Right renal pelvis (tissue), 4 donors: ENCODE results near the gene RWDD4. TPM values are rescaled to one million over a fixed set of nuclear protein-coding genes. Genes with fewer than 3 reads are reported as not detected.

Experiments
- DNase-seq, 4 donors: peaks; one replicate each; pipeline ENCODE4 v3.0.0-alpha.2; 2013; ENCODE audit warnings: low read depth in 4 of 4, low spot score in 3 of 4, missing footprints in 1 of 4
- polyA plus RNA-seq, 4 donors: library from polyadenylated mRNA; unstranded; fragments of 120-200 nt; gene quantifications; one replicate each; pipeline ENCODE4 v1.2.1, GENCODE V29; 2013; ENCODE audit not compliant: insufficient read length in 4 of 4

The RWDD4 gene
- polyA plus RNA-seq, 4 donors, result 37.2 to 45.1 (median 44.8) TPM

DNA sequence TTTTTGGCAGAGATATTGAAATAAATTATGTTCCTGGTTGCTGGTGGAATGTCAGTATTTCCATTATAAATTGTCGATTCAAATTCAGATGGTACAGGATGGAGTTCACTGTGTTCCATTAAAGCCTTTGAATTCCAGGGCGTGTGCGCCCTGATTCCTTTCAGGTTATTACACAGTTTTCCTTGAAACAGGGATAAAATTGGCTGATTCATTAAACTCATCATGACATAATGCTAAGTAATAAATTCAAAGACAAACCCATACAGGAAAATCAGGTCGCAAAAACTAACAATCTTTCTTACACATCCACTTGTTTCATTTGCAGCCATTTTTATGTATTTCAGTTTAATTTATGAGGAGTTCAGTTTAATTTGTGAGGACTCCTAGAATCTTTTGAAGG lies 51.1 kb downstream of the RWDD4 start:
- DNase-seq, result no peak

DNA sequence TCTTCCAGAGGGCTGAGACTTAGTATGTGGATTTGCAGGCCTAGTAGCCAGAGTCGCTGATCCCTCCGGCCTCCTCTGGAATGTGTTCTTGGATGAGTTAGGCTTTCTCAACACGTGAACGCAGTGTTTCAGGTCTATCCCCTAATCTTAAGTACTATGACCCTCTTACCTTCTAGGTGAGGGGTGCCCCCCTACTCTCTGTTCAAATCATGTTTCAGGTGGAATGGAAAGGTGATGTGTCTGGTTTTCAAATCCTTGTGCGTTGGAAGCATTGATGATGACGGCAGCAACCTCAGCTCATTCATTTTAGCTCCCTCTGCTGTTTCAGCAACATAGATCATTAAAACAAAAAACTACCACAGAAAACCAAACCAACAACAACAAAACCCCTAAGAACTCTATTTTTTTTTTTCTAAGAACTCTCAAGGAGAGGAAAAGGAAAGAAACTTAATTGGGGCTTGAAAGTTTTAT lies 56.4 kb downstream of the RWDD4 start:
- DNase-seq, result no peak

DNA sequence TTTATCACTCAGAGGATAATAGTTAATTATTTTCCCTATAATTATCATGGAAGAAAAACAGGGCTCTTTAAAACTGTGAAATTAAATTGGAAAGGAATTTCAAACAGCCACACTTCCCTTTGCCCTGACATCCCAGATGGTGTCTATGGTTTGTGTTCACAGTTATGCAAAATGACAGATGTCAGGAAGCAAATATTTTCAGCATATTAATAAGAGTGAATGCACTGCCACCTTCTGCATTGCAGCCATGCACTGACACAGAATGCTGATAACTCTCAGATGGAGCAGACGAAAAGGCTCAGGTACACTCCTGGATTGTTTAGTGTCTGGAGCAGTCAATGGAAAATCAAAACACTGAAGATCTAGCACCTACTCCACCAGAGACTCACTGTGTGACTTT lies 57.6 kb downstream of the RWDD4 start:
- no peak for DNase-seq

DNA sequence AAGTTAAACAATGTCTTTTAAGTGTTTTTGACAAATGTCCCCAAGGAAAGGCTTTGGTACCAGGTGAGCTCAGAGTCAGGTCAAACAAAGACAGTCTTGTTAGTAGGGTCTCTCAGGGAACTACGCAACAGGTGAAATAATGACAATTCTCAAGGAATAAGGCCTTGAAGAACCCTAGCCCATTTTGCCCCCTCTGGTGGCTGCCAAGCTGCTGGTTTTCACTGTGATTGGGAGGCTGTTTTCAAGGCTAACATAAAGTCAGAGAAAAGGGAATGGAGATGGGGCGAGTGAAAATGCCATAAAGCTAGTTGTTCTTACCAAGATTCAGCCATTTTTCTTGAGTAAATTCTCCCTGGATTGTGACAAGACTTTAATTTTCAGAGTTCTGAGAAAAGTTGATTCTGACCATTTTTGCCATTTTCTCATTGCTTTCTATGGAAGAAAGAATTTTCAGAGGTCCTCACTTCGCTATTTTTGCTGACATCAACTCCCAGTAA lies 58.7 kb downstream of the RWDD4 start:
- DNase-seq, result no peak

DNA sequence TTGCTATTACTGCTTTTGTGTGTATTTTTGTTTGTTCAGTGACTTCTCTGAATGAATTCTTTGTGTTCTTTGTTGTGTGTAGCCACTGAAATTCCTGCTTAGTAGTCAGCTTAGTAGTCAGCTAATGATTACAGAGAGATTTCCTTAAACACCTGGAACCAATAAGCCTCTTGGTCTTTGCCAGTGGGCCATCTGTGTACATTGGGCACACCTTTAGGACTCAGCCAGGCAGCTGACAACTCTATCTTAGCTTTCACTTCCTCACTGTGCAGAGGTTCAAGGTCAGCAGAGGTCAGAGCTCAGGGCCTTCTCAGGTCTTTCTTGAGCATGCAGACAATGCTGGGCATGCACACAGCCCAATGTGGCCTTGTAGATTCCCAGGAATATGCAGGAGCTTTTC lies 59.3 kb downstream of the RWDD4 start:
- no peak for DNase-seq

DNA sequence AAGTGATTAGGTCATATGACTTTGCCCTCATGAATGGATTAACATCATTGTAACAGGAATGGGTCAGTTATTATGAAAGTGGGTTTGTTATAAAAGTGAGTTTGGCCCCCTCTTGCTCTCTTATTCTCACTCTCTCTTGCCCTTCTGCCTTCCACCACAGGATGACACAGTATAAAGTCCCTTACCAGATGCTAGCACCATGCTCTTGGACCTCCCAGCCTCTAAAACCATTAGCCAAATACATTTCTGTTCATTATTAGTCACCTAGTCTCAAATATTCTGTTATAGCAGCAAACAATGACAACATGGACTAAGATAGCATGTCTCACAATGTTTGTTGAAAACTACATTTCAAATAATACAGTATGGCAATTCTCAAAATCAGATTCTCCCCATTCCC lies 59.7 kb downstream of the RWDD4 start:
- DNase-seq, result no peak

DNA sequence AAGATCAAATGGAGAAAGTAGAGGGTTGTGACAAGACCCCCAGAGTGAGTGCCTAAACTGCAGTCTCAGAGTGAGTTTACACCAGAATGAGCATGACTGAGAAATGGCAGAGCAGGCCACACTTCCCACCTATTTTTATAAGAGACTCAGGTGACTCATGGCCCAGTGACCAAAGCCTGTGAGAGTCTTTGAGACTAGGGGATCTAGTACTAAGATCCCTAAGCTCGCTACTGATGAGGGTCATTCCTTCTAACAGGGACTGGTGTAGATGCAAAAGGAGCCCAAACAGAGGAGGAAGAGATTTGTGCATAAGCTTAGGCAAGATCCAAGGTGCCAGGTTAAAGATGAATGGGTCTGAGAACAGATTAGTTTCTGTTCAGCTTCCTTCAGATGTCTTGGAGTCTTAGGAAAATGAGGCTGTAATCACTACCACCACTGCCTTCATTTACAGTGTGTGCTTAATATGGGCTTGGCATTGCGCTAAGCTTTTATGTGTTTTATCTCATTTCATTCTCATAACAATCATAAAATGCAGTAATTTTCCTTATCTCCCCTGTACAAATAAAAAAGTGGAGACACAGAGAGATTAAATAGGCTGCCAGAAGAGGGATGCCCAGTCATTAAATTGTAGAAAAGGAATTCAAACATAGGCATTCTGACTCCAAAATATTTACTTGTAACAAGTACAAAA lies 62.8 kb downstream of the RWDD4 start:
- no peak for DNase-seq

DNA sequence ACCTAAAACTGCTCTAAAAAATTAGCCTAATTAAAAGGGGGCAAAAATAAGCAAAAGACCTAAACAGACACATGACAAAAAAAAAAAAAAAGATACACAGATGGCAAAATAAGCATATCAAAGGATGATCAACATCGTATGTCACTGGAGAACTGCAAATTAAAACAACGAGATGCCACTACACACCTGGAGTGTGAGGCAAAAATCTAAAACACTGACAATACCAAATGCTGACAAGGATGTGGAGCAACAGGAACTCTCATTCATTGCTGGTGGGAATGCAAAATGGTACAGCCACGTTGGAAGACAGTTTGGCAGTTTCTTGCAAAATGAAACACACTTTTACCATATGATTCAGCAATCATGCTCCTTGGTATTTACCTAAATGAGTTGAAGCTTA lies 64.2 kb downstream of the RWDD4 start:
- no peak for DNase-seq

DNA sequence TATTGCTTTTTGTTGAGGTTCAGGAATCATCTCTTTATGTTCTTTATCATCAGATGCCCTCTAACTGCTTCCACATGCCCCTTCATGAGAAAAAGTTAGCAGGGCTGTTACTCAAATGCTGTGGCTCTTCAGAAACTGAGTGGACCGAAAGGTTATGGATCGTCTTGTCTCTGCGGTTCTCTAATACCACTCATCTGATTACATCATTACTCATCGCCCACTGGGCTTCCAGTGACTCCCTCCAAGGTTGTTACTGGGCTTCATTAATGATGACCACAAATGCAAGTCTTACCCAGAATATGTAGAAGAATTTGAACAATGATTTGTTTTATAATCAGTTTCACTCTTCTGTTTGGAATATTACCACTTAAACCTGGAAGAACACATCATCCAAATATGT lies 67.7 kb downstream of the RWDD4 start:
- no peak for DNase-seq

Other genes with a start within 250 kb of the RWDD4 start
- 10 to 100 TPM; 36.6 to 43.7 (median 39.3) TPM for gene CDKN2AIP, start 214.5 kb downstream of the RWDD4 start, polyA plus RNA-seq
- gene ING2, start 154.1 kb downstream of the RWDD4 start, polyA plus RNA-seq, result 10 to 100 TPM; 24.5 to 27.5 (median 25.8) TPM
- gene TRAPPC11, start 108 bp upstream of the RWDD4 start, polyA plus RNA-seq, result 10 to 100 TPM; 34.7 to 41.9 (median 39.1) TPM
- gene STOX2, start 246.1 kb upstream of the RWDD4 start, polyA plus RNA-seq, result 10 to 100 TPM in 2 of 4 donors, 1 to 10 TPM in 2; 8.8 to 11.4 (median 10.0) TPM